Activated CD8-positive, alpha-beta T cell treated with anti-CD3 and anti-CD28 coated beads for 36 hours (primary cell): Measurements from ENCODE around the gene ZSCAN5C. TPM values are rescaled to one million over a fixed set of nuclear protein-coding genes. Genes with fewer than 3 reads are reported as not detected.

ENCODE experiments used
- ATAC-seq: fragments of 200-7000 bp; cut with Tn5 transposase; one replicate; pipeline ENCODE4 v1.10.0; 2021; ENCODE audit warnings: mild to moderate bottlenecking, moderate library complexity
- CTCF ChIA-PET: fragments of 350-600 bp; sonication (Branson Sonifier 250); formaldehyde crosslinking; loops from one replicate; lab custom pipeline; 2021; ENCODE audit warnings: antibody characterized with exemption; lab: Charles Lee
- POLR2A ChIA-PET: fragments of 350-600 bp; sonication (Branson Sonifier 250); formaldehyde crosslinking; loops from one replicate; lab custom pipeline; 2021; ENCODE audit warnings: antibody characterized with exemption; lab: Charles Lee
- DNase-seq: peaks from one replicate; pipeline ENCODE4 v3.0.0-alpha.2; 2020
- H3K27ac Mint-ChIP-seq: one replicate; pipeline ENCODE4 v1.8.0; 2021; ENCODE audit warnings: mild to moderate bottlenecking, mixed read lengths
- H3K27me3 Mint-ChIP-seq: one replicate; pipeline ENCODE4 v1.8.0; 2021; ENCODE audit warnings: mixed read lengths
- H3K36me3 Mint-ChIP-seq: one replicate; pipeline ENCODE4 v1.8.0; 2021; ENCODE audit warnings: low read depth, mixed read lengths
- H3K4me1 Mint-ChIP-seq: one replicate; pipeline ENCODE4 v1.8.0; 2021; ENCODE audit warnings: low read depth, mixed read lengths
- H3K4me3 Mint-ChIP-seq: one replicate; pipeline ENCODE4 v1.8.0; 2021; ENCODE audit warnings: mild to moderate bottlenecking, moderate library complexity, mixed read lengths
- H3K9me3 Mint-ChIP-seq: one replicate; pipeline ENCODE4 v1.8.0; 2021; ENCODE audit warnings: mixed read lengths
- intact Hi-C: fragments of 100-400 bp; cut with micrococcal nuclease; formaldehyde crosslinking; loops from one replicate; pipeline ENCODE4 v1.10.0; 2022
- total RNA-seq, 2 experiments: library from RNA; stranded (reverse); gene quantifications; one replicate each; pipeline ENCODE4 v1.2.3, GENCODE V29; 2021
- TF ChIP-seq, protein P1 (sequence below): fragments of 200-600 bp; IDR thresholded peaks from one replicate; pipeline ENCODE4 v1.8.0; 2022; ENCODE audit warnings: antibody characterized with exemption, mild to moderate bottlenecking

Gene ZSCAN5C
- total RNA-seq, 2 experiments from 2014 or later = not detected

GRCh38 chr19:56156768-56157167 lies 45.3 kb upstream of the ZSCAN5C start:
- TF ChIP-seq, protein P1, sequence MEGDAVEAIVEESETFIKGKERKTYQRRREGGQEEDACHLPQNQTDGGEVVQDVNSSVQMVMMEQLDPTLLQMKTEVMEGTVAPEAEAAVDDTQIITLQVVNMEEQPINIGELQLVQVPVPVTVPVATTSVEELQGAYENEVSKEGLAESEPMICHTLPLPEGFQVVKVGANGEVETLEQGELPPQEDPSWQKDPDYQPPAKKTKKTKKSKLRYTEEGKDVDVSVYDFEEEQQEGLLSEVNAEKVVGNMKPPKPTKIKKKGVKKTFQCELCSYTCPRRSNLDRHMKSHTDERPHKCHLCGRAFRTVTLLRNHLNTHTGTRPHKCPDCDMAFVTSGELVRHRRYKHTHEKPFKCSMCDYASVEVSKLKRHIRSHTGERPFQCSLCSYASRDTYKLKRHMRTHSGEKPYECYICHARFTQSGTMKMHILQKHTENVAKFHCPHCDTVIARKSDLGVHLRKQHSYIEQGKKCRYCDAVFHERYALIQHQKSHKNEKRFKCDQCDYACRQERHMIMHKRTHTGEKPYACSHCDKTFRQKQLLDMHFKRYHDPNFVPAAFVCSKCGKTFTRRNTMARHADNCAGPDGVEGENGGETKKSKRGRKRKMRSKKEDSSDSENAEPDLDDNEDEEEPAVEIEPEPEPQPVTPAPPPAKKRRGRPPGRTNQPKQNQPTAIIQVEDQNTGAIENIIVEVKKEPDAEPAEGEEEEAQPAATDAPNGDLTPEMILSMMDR = no peak
- no peak overlapping the region for H3K27ac Mint-ChIP-seq
- H3K27me3 Mint-ChIP-seq = no peaks in the 10 kb centered on the region
- H3K4me3 Mint-ChIP-seq = no peak overlapping the region
- intact Hi-C loops = loop anchor here (10.0 kb wide), 1 partner anchor 52 kb away; no protein-coding TSS in a partner anchor
- peaks cover 18% of the 10 kb centered on the region for H3K4me1 Mint-ChIP-seq
- H3K9me3 Mint-ChIP-seq = no peaks in the 10 kb centered on the region
- DNase-seq (no peak), ATAC-seq (no peak)
- ChIA-PET POLR2A (no interaction called here), CTCF (no interaction called here)
- peaks cover 13% of the 10 kb centered on the region for H3K36me3 Mint-ChIP-seq

- Mint-ChIP-seq H3K36me3 (peaks cover 11% of the 10 kb centered on the region), H3K27ac (no peak overlapping the region), H3K9me3 (no peaks in the 10 kb centered on the region), H3K27me3 (no peaks in the 10 kb centered on the region), H3K4me1 (peaks cover 14% of the 10 kb centered on the region), H3K4me3 (no peak overlapping the region)
- ChIA-PET POLR2A (no interaction called here), CTCF (interaction anchor here (0.8 to 1.2 kb wide), 3 partner anchors 11 to 175 kb away, joined by 3 to 4 read pairs (median 3); no protein-coding TSS in a partner anchor)
- intact Hi-C loops = loop anchor here (10.0 kb wide), 1 partner anchor 53 kb away; no protein-coding TSS in a partner anchor
- TF ChIP-seq, protein P1 = no peak
- ATAC-seq (no peak), DNase-seq (no peak)
Measured at GRCh38 chr19:56158170-56158757, 43.8 kb upstream of the ZSCAN5C start.

- CTCF ChIA-PET = interaction anchor here (0.8 to 1.2 kb wide), 2 partner anchors 10 to 174 kb away, joined by 3 to 4 read pairs; no protein-coding TSS in a partner anchor
- POLR2A ChIA-PET = no interaction called here
- TF ChIP-seq, protein P1 = no peak
- Mint-ChIP-seq H3K27ac (no peak overlapping the region), H3K4me3 (no peak overlapping the region), H3K27me3 (no peaks in the 10 kb centered on the region), H3K9me3 (no peaks in the 10 kb centered on the region), H3K4me1 (peaks cover 9% of the 10 kb centered on the region), H3K36me3 (peaks cover 11% of the 10 kb centered on the region)
- DNase-seq (no peak), ATAC-seq (no peak)
- intact Hi-C loops = loop anchor here (10.0 kb wide), 1 partner anchor 54 kb away; no protein-coding TSS in a partner anchor
Measured at GRCh38 chr19:56159009-56159559, 43.0 kb upstream of the ZSCAN5C start.

DNA sequence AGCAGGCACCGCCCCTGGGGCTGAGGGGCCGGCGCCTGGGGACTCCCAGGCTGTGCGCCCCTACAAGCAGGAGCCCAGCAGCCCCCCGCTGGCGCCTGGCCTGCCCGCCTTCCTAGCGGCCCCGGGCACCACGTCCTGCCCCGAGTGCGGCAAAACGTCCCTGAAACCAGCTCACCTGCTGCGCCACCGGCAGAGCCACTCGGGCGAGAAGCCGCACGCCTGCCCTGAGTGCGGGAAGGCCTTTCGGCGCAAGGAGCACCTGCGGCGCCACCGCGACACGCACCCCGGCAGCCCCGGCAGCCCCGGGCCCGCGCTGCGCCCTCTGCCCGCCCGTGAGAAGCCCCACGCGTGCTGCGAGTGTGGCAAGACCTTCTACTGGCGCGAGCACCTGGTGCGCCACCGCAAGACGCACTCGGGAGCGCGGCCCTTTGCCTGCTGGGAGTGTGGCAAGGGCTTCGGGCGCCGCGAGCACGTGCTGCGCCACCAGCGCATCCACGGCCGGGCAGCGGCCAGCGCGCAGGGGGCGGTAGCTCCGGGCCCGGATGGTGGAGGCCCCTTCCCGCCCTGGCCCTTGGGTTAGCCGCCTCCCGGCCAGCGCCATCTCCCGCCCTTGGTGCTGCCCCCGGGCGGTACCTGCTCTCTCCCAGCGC lies 42.3 kb upstream of the ZSCAN5C start:
- DNase-seq (no peak), ATAC-seq (no peak)
- ChIA-PET CTCF (no interaction called here), POLR2A (no interaction called here)
- Mint-ChIP-seq H3K9me3 (no peaks in the 10 kb centered on the region), H3K27ac (no peak overlapping the region), H3K4me3 (no peak overlapping the region), H3K27me3 (peaks cover 2% of the 10 kb centered on the region), H3K4me1 (peaks cover 10% of the 10 kb centered on the region), H3K36me3 (peaks cover 11% of the 10 kb centered on the region)
- intact Hi-C loops = loop anchor here (10.0 kb wide), 1 partner anchor 55 kb away; no protein-coding TSS in a partner anchor
- TF ChIP-seq, protein P1 = no peak

DNA sequence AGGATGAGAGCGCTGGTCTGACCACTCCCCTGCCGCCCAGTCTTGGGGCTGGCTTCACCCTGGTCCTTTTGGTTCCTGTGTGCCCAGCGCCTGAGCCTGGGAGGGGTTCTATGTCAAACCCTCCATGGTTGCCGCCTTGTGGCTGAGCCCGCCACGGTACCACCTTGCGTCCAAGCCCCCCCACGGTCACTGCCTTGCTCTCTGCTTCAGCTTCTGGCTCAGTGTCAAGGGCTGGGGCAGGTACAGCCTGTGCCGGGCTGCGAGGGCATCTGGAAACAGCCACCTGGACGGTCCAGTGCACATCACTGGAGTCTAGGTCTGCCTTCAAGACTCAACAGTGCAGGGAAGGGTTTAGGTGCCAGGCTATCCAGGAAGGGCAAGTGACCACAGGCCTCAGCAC lies 40.5 kb upstream of the ZSCAN5C start:
- CTCF ChIA-PET = interaction anchor here (1.1 to 2.1 kb wide), 2 partner anchors 11 to 92 kb away, joined by 3 to 4 read pairs; no protein-coding TSS in a partner anchor

More for the DNA sequence above, 40.5 kb upstream of the ZSCAN5C start:
- TF ChIP-seq, protein P1 = no peak
- H3K4me3 Mint-ChIP-seq = no peak overlapping the region
- H3K4me1 Mint-ChIP-seq = peaks cover 10% of the 10 kb centered on the region
- intact Hi-C loops = no loop called here
- peaks cover 3% of the 10 kb centered on the region for H3K27me3 Mint-ChIP-seq
- H3K9me3 Mint-ChIP-seq = no peaks in the 10 kb centered on the region
- ATAC-seq (no peak), DNase-seq (no peak)
- no peak overlapping the region for H3K27ac Mint-ChIP-seq
- POLR2A ChIA-PET = no interaction called here
- H3K36me3 Mint-ChIP-seq = peaks cover 11% of the 10 kb centered on the region
